ENCODE results near the gene LIX1L. TPM values are rescaled to one million over a fixed set of nuclear protein-coding genes. Genes with fewer than 3 reads are reported as not detected.

LIX1L gene
- total RNA-seq, 1 donor from 2014 or later = 25.0 TPM

- Histone ChIP-seq H3K27me3 (no peaks in the 10 kb centered on the region), H3K9me3 (no peaks in the 10 kb centered on the region), H3K4me1 (peaks cover 31% of the 10 kb centered on the region), H3K27ac (peak overlapping the region; percentile 81), H3K4me3 (peak overlapping the region; percentile 94 to 97), H3K36me3 (peaks cover 0 to 27% of the 10 kb centered on the region in 2 donors)
- no peak for TF ChIP-seq POLR2A (IDR thresholded peaks at IDR 0.05)
- peak in 1 of 2 donors; percentile 73 for TF ChIP-seq POLR2AphosphoS5 (IDR thresholded peaks at IDR 0.05; ENCODE audit: insufficient read depth in 1 of 2, low read depth in 1 of 2)
- intact Hi-C loops (cut with DNase I) = loop anchor here (5.0 to 10.0 kb wide), 3 partner anchors 43 to 96 kb away; partner anchors contain the start of genes ANKRD34A, PIAS3 and POLR3GL
- no peak for DNase-seq (ENCODE audit: extremely low spot score in 2 of 2)
These were observed 38.6 kb downstream of the LIX1L start for GRCh38 chr1:145918992-145919939.

DNA sequence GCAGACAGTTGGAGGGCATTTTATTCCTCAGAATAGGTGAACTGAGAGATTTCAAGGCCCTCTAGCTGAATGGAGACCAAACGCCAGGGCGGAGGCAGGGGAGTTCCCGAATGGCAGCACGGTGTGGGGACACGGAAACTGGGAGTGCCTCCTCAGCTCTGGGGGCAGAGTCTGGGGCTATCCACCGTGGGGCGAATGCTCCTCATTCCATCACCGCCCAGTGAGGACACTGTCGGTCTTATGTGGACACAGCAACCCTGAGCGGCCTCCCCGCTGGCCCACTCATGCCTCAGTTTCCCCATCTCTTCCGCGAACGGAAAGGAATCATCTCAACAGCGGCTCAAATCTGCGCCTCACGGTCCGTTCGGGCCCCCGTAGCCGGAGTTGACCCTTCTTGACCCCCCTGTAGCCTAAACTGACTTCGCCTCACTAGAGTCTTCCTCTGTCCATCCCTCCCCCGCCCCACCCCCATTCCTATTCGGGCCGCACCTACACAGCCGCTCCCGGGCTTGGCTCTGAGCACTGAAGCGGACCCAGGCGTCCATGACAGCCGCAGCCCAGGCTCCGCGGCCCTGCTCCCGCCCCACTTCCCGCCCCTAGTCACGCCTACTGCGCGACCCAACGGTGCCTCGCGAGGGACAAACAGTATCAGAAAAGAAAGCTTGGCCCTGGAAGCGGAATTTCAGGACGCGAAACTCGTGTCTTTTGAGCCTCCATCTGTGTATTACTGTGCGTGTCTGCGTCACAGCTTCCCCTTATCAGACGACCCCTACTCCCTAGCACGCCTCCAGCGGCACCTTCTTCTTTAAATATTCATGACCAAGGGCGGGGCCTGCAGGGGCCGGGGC, 39.4 kb downstream of the LIX1L start, which contains the start of gene PEX11B:
Gene PEX11B, minus strand, starts transcription at position 574 of the 848 bp plus-strand sequence. Its CDS starts 29 bp downstream, at position 545.
- no peaks in the 10 kb centered on the region for H3K9me3 ChIP-seq
- no peaks in the 10 kb centered on the region for H3K27me3 ChIP-seq
- DNase-seq (ENCODE audit: extremely low spot score in 2 of 2) = peak in 1 of 2 donors; percentile 96
- H3K27ac ChIP-seq = peak within 1 kb of the TSS; percentile 81
- peak within 1 kb of the TSS; percentile 94 to 97 for H3K4me3 ChIP-seq
- peaks cover 31% of the 10 kb centered on the region for H3K4me1 ChIP-seq
- intact Hi-C loops (cut with DNase I) = loop anchor here (5.0 to 10.0 kb wide), 3 partner anchors 44 to 96 kb away; partner anchors contain the start of genes ANKRD34A, PIAS3 and POLR3GL
- peaks cover 0 to 33% of the 10 kb centered on the region in 2 donors for H3K36me3 ChIP-seq
- peak; percentile 84 to 95 for TF ChIP-seq POLR2AphosphoS5 (IDR thresholded peaks at IDR 0.05; ENCODE audit: insufficient read depth in 1 of 2, low read depth in 1 of 2)
- no peak for TF ChIP-seq CTCF (IDR thresholded peaks at IDR 0.05)
- peak in 1 of 2 donors; percentile 37 for TF ChIP-seq POLR2A (IDR thresholded peaks at IDR 0.05)

DNA sequence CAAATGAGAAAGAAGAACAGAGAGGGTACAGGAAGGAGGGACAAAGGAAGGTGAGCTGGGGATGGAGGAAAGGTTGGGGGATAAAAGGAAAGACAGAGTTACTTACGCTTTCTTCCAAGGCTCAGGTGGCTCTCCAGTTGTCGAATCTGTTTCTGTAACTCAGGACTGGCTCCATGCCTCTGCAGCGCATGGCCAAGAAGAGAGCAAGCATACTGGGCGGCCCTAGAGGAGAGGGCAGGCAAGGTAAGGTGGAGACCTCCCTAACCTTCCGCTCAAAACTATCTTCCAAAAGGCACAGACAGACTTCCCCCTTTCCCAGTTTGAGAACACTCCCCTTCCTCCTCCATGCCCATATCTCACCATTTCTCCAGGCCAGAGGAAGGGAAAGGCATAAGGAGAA, 40.2 kb downstream of the LIX1L start:
- DNase-seq (ENCODE audit: extremely low spot score in 2 of 2) = no peak
- no peaks in the 10 kb centered on the region for H3K9me3 ChIP-seq
- no peaks in the 10 kb centered on the region for H3K27me3 ChIP-seq
- intact Hi-C loops (cut with DNase I) = loop anchor here (5.0 to 10.0 kb wide), 3 partner anchors 45 to 97 kb away; partner anchors contain the start of genes ANKRD34A, PIAS3 and POLR3GL
- H3K4me1 ChIP-seq = peaks cover 31% of the 10 kb centered on the region
- peak overlapping the region; percentile 94 to 97 for H3K4me3 ChIP-seq
- peak overlapping the region; percentile 81 for H3K27ac ChIP-seq
- peaks cover 0 to 30% of the 10 kb centered on the region in 2 donors for H3K36me3 ChIP-seq
- TF ChIP-seq POLR2AphosphoS5 (IDR thresholded peaks at IDR 0.05; ENCODE audit: insufficient read depth in 1 of 2, low read depth in 1 of 2) (no peak), POLR2A (IDR thresholded peaks at IDR 0.05) (no peak), CTCF (IDR thresholded peaks at IDR 0.05) (no peak)

GRCh38 chr1:145916745-145917144, 41.1 kb downstream of the LIX1L start:
- H3K4me1 ChIP-seq = peaks cover 31% of the 10 kb centered on the region
- H3K36me3 ChIP-seq = peaks cover 0 to 38% of the 10 kb centered on the region in 2 donors
- no peaks in the 10 kb centered on the region for H3K27me3 ChIP-seq
- H3K9me3 ChIP-seq = no peaks in the 10 kb centered on the region
- intact Hi-C loops (cut with DNase I) = loop anchor here (5.0 to 10.0 kb wide), 3 partner anchors 46 to 98 kb away; partner anchors contain the start of genes ANKRD34A, PIAS3 and POLR3GL
- no peak overlapping the region for H3K4me3 ChIP-seq
- no peak overlapping the region for H3K27ac ChIP-seq
- DNase-seq (ENCODE audit: extremely low spot score in 2 of 2) = no peak
- no peak for TF ChIP-seq CTCF (IDR thresholded peaks at IDR 0.05)
- no peak for TF ChIP-seq POLR2A (IDR thresholded peaks at IDR 0.05)
- no peak for TF ChIP-seq POLR2AphosphoS5 (IDR thresholded peaks at IDR 0.05; ENCODE audit: insufficient read depth in 1 of 2, low read depth in 1 of 2)

Data from vagina (tissue), 2 donors.